Pancreas (tissue), 10 donors: ENCODE data around the gene GPR143. TPM values are rescaled to one million over a fixed set of nuclear protein-coding genes. Genes with fewer than 3 reads are reported as not detected.

Source experiments
- ATAC-seq, 4 donors: fragments of 200-7000 bp; cut with Tn5 transposase; one replicate each; pipeline versions ENCODE4 v1.8.0 to v1.9.1; 2020; ENCODE audit warnings: mild to moderate bottlenecking in 4 of 4, moderate library complexity in 4 of 4
- DNase-seq, 6 donors: peaks; one replicate each; pipeline ENCODE4 v3.0.0-alpha.2; 2020
- FAIRE-seq: peaks from 2 replicates; lab custom pipeline; 2012; peaks lifted over from hg19 to GRCh38; lab: Jason Lieb, UNC
- H3K27ac ChIP-seq, 4 donors: fragments of 200-600 bp; sonication (generic); 1 replicate in 3 of 4; 2 replicates in 1 of 4; pipeline versions ENCODE4 v1.5.0 to v1.8.0; 2020
- H3K27me3 ChIP-seq, 4 donors: fragments of 200-600 bp; one replicate each; pipeline ENCODE4 v1.8.0; 2021
- H3K36me3 ChIP-seq, 3 donors: fragments of 200-600 bp; sonication (generic) in 1 of 3; one replicate each; pipeline versions ENCODE4 v1.5.0 to v1.8.0; 2020 to 2021
- H3K4me1 ChIP-seq, 3 donors: fragments of 200-600 bp; one replicate each; pipeline ENCODE4 v1.8.0; 2021
- H3K4me3 ChIP-seq, 4 donors: fragments of 200-600 bp; sonication (generic) in 2 of 4; one replicate each; pipeline versions ENCODE4 v1.5.0 to v1.8.0; 2020 to 2021
- H3K9me3 ChIP-seq, 4 donors: fragments of 200-600 bp; one replicate each; pipeline ENCODE4 v1.8.0; 2021
- WGBS, 2 donors: extraction: QIAGEN DNeasy Blood & Tissue Kit; methylation state at CpG; one replicate each; pipeline ENCODE4 v1.1.7; 2013; 5-methylcytosine and 5-hydroxymethylcytosine counted together
- intact Hi-C, 3 donors: fragments of 100-400 bp; cut with DNase I; formaldehyde crosslinking; loops; one replicate each; pipeline versions ENCODE4 v1.11.1 to v1.14.2; 2022
- polyA plus RNA-seq, 2 donors: library from polyadenylated mRNA; stranded (reverse); fragments of 200-250 nt; gene quantifications; one replicate each; pipeline ENCODE4 v1.2.3, GENCODE V29; 2013
- total RNA-seq, 6 donors: library from RNA; stranded (reverse); fragmentation: NEBNext Ultra II Directional in 4 of 6; extraction: Animal tissue kit (Norgen Biotek cat#: 25700) in 4 of 6; gene quantifications; one replicate each; pipeline versions ENCODE4 v1.2.1 to v1.2.4, GENCODE V29; 2021 to 2023
- TF ChIP-seq, protein P1 (sequence below), 4 donors: fragments of 200-600 bp; sonication (generic) in 3 of 4; IDR thresholded peaks; one replicate each; pipeline versions ENCODE4 v1.5.0 to v1.8.0; 2021; ENCODE audit warnings: antibody characterized with exemption in 4 of 4
- donor health status: healthy with polysubstance abuse.
- donor health status: DM: no; HTN: no; CAD: no; lungs with moderate emphysema.
- donor health status: DM: no; HTN: no; CAD: no.
- donor health status: control.
- donor health status: control.
- donor health status: Bipolar disorder and iron deficiency.
- donor health status: DM: yes; HTN: yes; CAD: no.
- donor health status: DM: no; HTN: no; CAD: no.
- donor health status: DM: no; HTN: no; CAD: no.
- donor health status: DM: yes; HTN: yes; CAD: no.

The GPR143 gene
- total and polyA plus RNA-seq, 8 donors: 0.60 to 1.9 (median 1.1) TPM

GRCh38 chrX:9758021-9758638, 7.5 kb downstream of the GPR143 start:
- H3K4me3 ChIP-seq: no peak overlapping the region
- 22 to 28% methylated on average over 4 of the region's 4 CpGs for WGBS, 2 donors
- TF ChIP-seq, protein P1, sequence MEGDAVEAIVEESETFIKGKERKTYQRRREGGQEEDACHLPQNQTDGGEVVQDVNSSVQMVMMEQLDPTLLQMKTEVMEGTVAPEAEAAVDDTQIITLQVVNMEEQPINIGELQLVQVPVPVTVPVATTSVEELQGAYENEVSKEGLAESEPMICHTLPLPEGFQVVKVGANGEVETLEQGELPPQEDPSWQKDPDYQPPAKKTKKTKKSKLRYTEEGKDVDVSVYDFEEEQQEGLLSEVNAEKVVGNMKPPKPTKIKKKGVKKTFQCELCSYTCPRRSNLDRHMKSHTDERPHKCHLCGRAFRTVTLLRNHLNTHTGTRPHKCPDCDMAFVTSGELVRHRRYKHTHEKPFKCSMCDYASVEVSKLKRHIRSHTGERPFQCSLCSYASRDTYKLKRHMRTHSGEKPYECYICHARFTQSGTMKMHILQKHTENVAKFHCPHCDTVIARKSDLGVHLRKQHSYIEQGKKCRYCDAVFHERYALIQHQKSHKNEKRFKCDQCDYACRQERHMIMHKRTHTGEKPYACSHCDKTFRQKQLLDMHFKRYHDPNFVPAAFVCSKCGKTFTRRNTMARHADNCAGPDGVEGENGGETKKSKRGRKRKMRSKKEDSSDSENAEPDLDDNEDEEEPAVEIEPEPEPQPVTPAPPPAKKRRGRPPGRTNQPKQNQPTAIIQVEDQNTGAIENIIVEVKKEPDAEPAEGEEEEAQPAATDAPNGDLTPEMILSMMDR (IDR thresholded peaks at IDR 0.05): no peak
- no peak overlapping the region for H3K27ac ChIP-seq
- H3K9me3 ChIP-seq: no peaks in the 10 kb centered on the region
- no peaks in the 10 kb centered on the region for H3K36me3 ChIP-seq
- FAIRE-seq: no peak
- DNase-seq: peak in 1 of 6 donors; percentile 9
- H3K27me3 ChIP-seq: no peaks in the 10 kb centered on the region
- intact Hi-C loops: no loop called here
- no peaks in the 10 kb centered on the region for H3K4me1 ChIP-seq
- peak in 2 of 4 donors; percentile 61 to 68 for ATAC-seq

DNA sequence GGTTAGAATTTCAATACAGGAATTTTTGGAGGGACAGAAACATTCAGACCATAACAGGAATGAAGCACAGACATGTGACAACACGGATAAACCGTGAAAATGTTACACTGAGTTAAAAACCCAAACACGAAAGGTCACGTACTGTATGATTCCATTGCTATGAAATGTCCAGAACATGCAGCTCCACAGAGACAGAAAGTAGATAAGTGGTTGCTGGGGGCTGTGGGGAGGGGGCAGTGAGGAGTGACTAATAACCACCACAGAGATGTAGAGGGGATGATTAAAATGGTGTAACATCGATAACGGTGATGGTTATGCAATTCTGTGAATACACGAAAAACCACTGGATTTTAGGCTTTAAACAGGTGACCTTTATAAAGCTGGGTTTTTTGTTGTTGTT, 8.3 kb downstream of the GPR143 start:
- 91 to 97% methylated on average over 7 of the region's 7 CpGs for WGBS, 2 donors
- Histone ChIP-seq H3K27me3 (no peaks in the 10 kb centered on the region), H3K36me3 (no peaks in the 10 kb centered on the region), H3K27ac (no peak overlapping the region), H3K4me3 (no peak overlapping the region), H3K4me1 (no peaks in the 10 kb centered on the region), H3K9me3 (no peaks in the 10 kb centered on the region)
- FAIRE-seq (no peak), DNase-seq (no peak), ATAC-seq (no peak)
- TF ChIP-seq, protein P1 (IDR thresholded peaks at IDR 0.05): no peak
- intact Hi-C loops: no loop called here

DNA sequence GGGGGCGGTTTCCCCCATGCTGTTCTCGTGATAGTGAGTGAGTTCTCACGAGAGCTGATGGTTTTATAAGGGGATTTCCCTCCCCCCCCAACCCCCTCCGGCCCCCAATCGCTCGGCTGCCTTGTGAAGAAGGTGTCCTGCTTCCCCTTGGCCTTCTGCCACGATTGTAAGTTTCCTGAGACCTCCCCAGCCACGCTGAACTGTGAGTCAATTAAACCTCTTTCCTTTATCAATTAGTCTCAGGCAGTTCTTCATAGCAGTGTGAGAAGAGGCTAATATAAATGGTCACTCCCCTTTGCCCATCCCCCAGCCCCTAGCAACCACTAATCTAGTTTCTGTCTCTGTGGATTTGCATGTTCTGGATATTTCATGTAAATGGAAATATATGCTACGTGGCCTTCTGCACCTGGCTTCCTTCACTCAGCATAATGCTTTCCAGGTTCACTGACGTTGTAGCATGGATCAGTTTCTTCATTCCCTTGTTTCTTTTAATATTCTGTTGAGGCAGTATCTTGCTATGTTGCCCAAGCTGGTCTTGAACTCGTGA, 16.4 kb downstream of the GPR143 start:
- TF ChIP-seq, protein P1 (IDR thresholded peaks at IDR 0.05): no peak
- Histone ChIP-seq H3K9me3 (no peaks in the 10 kb centered on the region), H3K27me3 (no peaks in the 10 kb centered on the region), H3K4me3 (no peak overlapping the region), H3K36me3 (no peaks in the 10 kb centered on the region), H3K27ac (no peak overlapping the region), H3K4me1 (no peaks in the 10 kb centered on the region)
- intact Hi-C loops: no loop called here
- DNase-seq (no peak), ATAC-seq (no peak), FAIRE-seq (no peak)
- WGBS, 2 donors: 62 to 64% methylated on average over 11 of the region's 11 CpGs

DNA sequence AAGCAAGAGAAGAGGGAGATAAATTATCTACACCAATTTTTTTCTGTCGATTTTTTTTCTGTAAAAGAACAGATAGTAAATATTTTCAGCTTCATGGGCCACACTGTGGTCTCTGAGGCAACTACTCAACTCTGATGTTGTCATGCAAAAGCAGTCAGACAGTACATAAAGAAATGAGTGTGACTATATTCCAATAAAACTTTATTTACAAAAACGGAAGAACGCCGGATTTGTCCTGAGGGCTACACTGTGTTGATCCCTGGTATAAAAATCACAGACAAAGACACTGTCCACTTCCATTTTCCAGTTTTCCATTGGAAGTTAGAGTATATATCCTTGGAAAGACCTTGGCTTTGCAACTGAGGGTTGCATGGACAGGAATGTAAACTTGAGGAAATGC, 18.0 kb downstream of the GPR143 start:
- no peaks in the 10 kb centered on the region for H3K9me3 ChIP-seq
- H3K36me3 ChIP-seq: no peaks in the 10 kb centered on the region
- H3K27me3 ChIP-seq: no peaks in the 10 kb centered on the region
- H3K27ac ChIP-seq: no peak overlapping the region
- ATAC-seq (no peak), FAIRE-seq (no peak), DNase-seq (no peak)
- TF ChIP-seq, protein P1 (IDR thresholded peaks at IDR 0.05): no peak
- no peak overlapping the region for H3K4me3 ChIP-seq
- intact Hi-C loops: no loop called here
- no peaks in the 10 kb centered on the region for H3K4me1 ChIP-seq
- WGBS, 2 donors: 82 to 86% methylated on average over 4 of the region's 4 CpGs
